Measurements from ENCODE around the gene RCBTB2. TPM values are rescaled to one million over a fixed set of nuclear protein-coding genes. Genes with fewer than 3 reads are reported as not detected.

RCBTB2 gene
- total and polyA plus RNA-seq, 2 donors (not counting 3 experiments of a cell fraction or from before 2014, with no cell fraction given): 10.7 to 12.6 TPM

DNA sequence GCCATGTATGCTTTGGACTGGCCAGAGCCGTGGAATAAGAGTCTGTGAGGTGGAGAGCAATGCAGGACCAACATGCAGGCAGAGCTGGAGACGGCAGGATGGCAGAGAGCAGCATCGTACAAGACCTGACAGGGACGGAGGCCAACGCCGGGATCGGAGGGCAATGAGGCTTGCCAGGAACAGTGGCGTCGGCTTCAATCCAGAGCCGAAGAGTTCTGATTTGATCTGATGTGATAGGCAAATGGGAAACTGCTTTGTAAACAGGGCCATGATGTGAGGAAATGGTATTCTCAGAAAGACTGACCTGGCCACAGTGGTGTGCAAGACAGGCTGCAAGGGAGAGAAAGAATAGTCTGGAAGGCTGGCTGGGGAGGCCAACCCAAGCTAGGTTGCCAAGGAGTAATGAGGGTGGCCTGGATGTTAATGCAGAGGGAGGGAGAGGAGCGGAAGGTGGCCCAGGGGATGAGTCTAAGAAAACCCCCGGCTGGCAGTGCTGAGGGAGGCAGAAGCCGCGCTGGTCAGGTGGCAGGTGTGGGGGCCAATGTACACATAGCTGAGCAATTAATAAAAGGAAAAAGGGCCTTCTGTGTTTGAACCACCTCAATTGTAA lies 26.7 kb downstream of the RCBTB2 start:
- Histone ChIP-seq H2AFZ (ENCODE audit: low read depth, low read length) (no peak overlapping the region), H3K4me1 (ENCODE audit: control insufficient read depth, extremely low read depth, insufficient read depth, low read length) (no peaks in the 10 kb centered on the region), H3K9me1 (replicated peaks; ENCODE audit: control insufficient read depth, extremely low read depth, insufficient read depth, low read length) (no peaks in the 10 kb centered on the region), H4K20me1 (replicated peaks; ENCODE audit: control insufficient read depth, extremely low read depth, insufficient read depth, low read length) (no peaks in the 10 kb centered on the region), H3K9me3 (replicated peaks; ENCODE audit: control insufficient read depth, insufficient read depth, low read length) (no peaks in the 10 kb centered on the region), H3K27me3 (ENCODE audit: control insufficient read depth in 2 of 2, insufficient read depth in 2 of 2, low read length in 2 of 2) (no peaks in the 10 kb centered on the region), H3K4me2 (ENCODE audit: insufficient read depth, low read length) (no peak overlapping the region), H3K9ac (replicated peaks; ENCODE audit: extremely low read depth, insufficient read depth, low read length) (no peak overlapping the region), H3K79me2 (ENCODE audit: control insufficient read depth, insufficient read depth, low read length) (no peaks in the 10 kb centered on the region), H3K27ac (ENCODE audit: insufficient read depth, low read depth, low read length) (no peak overlapping the region), H3K36me3 (ENCODE audit: control insufficient read depth in 2 of 2, extremely low read depth in 1 of 2, insufficient read depth in 2 of 2, low read length in 2 of 2) (no peaks in the 10 kb centered on the region), H3K4me3 (replicated peaks in 1 of 3; ENCODE audit: insufficient read depth in 1 of 3, low read depth in 1 of 3, low read length in 3 of 3) (no peak overlapping the region)
- DNase-seq (ENCODE audit: low read depth, low spot score): no peak
- BruUV-seq (replicated peaks): no TSS peak
- ChIA-PET CTCF (interaction anchor here (1.2 to 1.8 kb wide), 2 partner anchors 26 to 93 kb away, joined by 3 to 4 read pairs; partner anchors contain the start of genes LPAR6 and RCBTB2), POLR2A (no interaction called here)
- FAIRE-seq: no peak
- dilution Hi-C loops (cut with MboI; ENCODE audit: extremely low pct_ligation_motif_present, low sequenced_read_pairs) (no loop called here), intact Hi-C loops (cut with micrococcal nuclease) (no loop called here)
- TF ChIP-seq, protein P1, sequence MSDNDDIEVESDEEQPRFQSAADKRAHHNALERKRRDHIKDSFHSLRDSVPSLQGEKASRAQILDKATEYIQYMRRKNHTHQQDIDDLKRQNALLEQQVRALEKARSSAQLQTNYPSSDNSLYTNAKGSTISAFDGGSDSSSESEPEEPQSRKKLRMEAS (IDR thresholded peaks at IDR 0.05; ENCODE audit: insufficient read depth, insufficient read length): no peak
- TF ChIP-seq FOS (IDR thresholded peaks at IDR 0.05; ENCODE audit: borderline replicate concordance, insufficient read depth, low read length) (no peak), POLR2AphosphoS5 (IDR thresholded peaks at IDR 0.05; ENCODE audit: insufficient read depth, low read depth, low read length) (no peak), EZH2 (IDR thresholded peaks at IDR 0.05; ENCODE audit: borderline replicate concordance, low read depth, low read length, severe bottlenecking) (no peak)
- TF ChIP-seq, protein P2, sequence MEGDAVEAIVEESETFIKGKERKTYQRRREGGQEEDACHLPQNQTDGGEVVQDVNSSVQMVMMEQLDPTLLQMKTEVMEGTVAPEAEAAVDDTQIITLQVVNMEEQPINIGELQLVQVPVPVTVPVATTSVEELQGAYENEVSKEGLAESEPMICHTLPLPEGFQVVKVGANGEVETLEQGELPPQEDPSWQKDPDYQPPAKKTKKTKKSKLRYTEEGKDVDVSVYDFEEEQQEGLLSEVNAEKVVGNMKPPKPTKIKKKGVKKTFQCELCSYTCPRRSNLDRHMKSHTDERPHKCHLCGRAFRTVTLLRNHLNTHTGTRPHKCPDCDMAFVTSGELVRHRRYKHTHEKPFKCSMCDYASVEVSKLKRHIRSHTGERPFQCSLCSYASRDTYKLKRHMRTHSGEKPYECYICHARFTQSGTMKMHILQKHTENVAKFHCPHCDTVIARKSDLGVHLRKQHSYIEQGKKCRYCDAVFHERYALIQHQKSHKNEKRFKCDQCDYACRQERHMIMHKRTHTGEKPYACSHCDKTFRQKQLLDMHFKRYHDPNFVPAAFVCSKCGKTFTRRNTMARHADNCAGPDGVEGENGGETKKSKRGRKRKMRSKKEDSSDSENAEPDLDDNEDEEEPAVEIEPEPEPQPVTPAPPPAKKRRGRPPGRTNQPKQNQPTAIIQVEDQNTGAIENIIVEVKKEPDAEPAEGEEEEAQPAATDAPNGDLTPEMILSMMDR (IDR thresholded peaks at IDR 0.05; ENCODE audit: extremely low read depth in 1 of 2, insufficient read depth in 1 of 2, low read depth in 1 of 2, low read length in 2 of 2): no peak

Data from endothelial cell of umbilical vein (primary cell).